Gastrocnemius medialis (tissue), 4 donors: ENCODE measurements around the gene HGD. TPM values are rescaled to one million over a fixed set of nuclear protein-coding genes. Genes with fewer than 3 reads are reported as not detected.

Experiments used
- ATAC-seq, 2 donors: fragments of 150-250 bp; one replicate each; pipeline ENCODE4 v1.9.1; 2016
- DNase-seq, 2 donors: peaks; one replicate each; pipeline ENCODE4 v3.0.0-alpha.2; 2019
- H3K27ac ChIP-seq, 4 donors: fragments of 200-600 bp; sonication (generic); 1 replicate in 1 of 4; 2 replicates in 3 of 4; pipeline ENCODE4 v1.5.1; 2016 to 2018; ENCODE audit warnings: mild to moderate bottlenecking in 2 of 4, moderate library complexity in 1 of 4
- H3K27me3 ChIP-seq, 3 donors: fragments of 200-600 bp; sonication (generic) in 2 of 3; 1 replicate in 1 of 3; 2 replicates in 2 of 3; pipeline versions ENCODE4 v1.5.1 to v1.6.0; 2016 to 2019; ENCODE audit warnings: mild to moderate bottlenecking in 1 of 3, moderate library complexity in 1 of 3
- H3K36me3 ChIP-seq, 2 donors: fragments of 200-600 bp; sonication (generic) in 1 of 2; one replicate each; pipeline ENCODE4 v1.5.1; 2017 to 2018
- H3K4me1 ChIP-seq, 2 donors: fragments of 200-600 bp; sonication (generic) in 1 of 2; one replicate each; pipeline ENCODE4 v1.5.1; 2016 to 2017; ENCODE audit warnings: mild to moderate bottlenecking in 2 of 2
- H3K4me3 ChIP-seq, 4 donors: fragments of 200-600 bp; sonication (generic) in 3 of 4; 1 replicate in 1 of 4; 2 replicates in 3 of 4; pipeline ENCODE4 v1.5.1; 2016 to 2019; ENCODE audit warnings: mild to moderate bottlenecking in 2 of 4
- H3K9me3 ChIP-seq, 3 donors: fragments of 200-600 bp; sonication (generic) in 2 of 3; 1 replicate in 1 of 3; 2 replicates in 2 of 3; pipeline ENCODE4 v1.5.1; 2016 to 2019
- POLR2A ChIP-seq, 2 donors: fragments of 450-650 bp; IDR thresholded peaks; one replicate each; pipeline ENCODE4 v1.6.1; 2017; ENCODE audit warnings: antibody characterized with exemption in 2 of 2, mild to moderate bottlenecking in 2 of 2, moderate library complexity in 2 of 2
- in situ Hi-C, 4 donors: fragments of 200-750 bp; cut with MboI; loops; one replicate each; pipeline versions ENCODE4 v1.15.0 to v1.8.0; 2017; ENCODE audit warnings: low sequenced_read_pairs in 4 of 4
- intact Hi-C: fragments of 100-400 bp; cut with DNase I; formaldehyde crosslinking; loops from one replicate; pipeline ENCODE4 v1.15.1; 2023; ENCODE audit warnings: low total_unique reads
- total RNA-seq, 4 donors: library from RNA; depleted of rRNA; stranded (reverse); fragments of >200 nt; gene quantifications; one replicate each; pipeline versions ENCODE4 v1.1.0 to v1.2.3, GENCODE V29; 2016
- TF ChIP-seq, protein P1 (sequence below), 5 experiments: fragments of 450-650 bp in 3 of 5; fragments of 200-600 bp in 2 of 5; sonication (generic) in 2 of 5; IDR thresholded peaks in 4 of 5; conservative IDR thresholded peaks in 1 of 5; 1 replicate in 4 of 5; 2 replicates in 1 of 5; pipeline ENCODE4 v1.5.1; 2016 to 2019; ENCODE audit warnings: antibody characterized with exemption in 5 of 5, mild to moderate bottlenecking in 3 of 5, moderate library complexity in 3 of 5

The HGD gene
- total RNA-seq, 4 donors from 2014 or later: 0.68 to 4.1 (median 1.3) TPM; not detected in 1

DNA sequence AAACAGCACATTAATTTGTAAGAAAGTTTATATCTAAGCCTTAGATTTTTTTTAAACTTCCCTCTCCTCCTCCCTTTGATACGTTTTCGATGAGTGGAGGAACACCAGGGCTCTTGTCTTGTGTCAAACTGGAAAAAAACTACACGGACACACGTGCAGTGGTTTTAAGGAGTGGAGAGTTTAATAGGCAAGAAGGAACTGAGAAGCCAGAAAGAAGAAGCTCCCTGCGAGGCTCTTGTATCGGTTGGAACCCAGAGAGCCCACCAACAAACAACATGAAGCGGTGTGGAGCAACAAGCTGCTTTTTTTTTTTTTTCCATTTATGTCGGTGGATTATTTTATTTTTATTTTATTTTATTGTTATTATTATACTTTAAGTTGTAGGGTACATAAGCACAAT is 67.3 kb downstream of the HGD start:
- H3K36me3 ChIP-seq: no peaks in the 10 kb centered on the region
- H3K27me3 ChIP-seq: no peaks in the 10 kb centered on the region
- H3K27ac ChIP-seq: no peak overlapping the region
- no peak overlapping the region for H3K4me3 ChIP-seq
- intact Hi-C loops: no loop called here
- in situ Hi-C loops: no loop called here
- no peaks in the 10 kb centered on the region for H3K9me3 ChIP-seq
- ATAC-seq: no peak
- no peak for TF ChIP-seq POLR2A (IDR thresholded peaks at IDR 0.05)
- TF ChIP-seq, protein P1, sequence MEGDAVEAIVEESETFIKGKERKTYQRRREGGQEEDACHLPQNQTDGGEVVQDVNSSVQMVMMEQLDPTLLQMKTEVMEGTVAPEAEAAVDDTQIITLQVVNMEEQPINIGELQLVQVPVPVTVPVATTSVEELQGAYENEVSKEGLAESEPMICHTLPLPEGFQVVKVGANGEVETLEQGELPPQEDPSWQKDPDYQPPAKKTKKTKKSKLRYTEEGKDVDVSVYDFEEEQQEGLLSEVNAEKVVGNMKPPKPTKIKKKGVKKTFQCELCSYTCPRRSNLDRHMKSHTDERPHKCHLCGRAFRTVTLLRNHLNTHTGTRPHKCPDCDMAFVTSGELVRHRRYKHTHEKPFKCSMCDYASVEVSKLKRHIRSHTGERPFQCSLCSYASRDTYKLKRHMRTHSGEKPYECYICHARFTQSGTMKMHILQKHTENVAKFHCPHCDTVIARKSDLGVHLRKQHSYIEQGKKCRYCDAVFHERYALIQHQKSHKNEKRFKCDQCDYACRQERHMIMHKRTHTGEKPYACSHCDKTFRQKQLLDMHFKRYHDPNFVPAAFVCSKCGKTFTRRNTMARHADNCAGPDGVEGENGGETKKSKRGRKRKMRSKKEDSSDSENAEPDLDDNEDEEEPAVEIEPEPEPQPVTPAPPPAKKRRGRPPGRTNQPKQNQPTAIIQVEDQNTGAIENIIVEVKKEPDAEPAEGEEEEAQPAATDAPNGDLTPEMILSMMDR (IDR thresholded peaks at IDR 0.05 in 4 of 5, conservative IDR thresholded peaks at IDR 0.05 in 1 of 5): no peak
- no peaks in the 10 kb centered on the region for H3K4me1 ChIP-seq
- DNase-seq: no peak

DNA sequence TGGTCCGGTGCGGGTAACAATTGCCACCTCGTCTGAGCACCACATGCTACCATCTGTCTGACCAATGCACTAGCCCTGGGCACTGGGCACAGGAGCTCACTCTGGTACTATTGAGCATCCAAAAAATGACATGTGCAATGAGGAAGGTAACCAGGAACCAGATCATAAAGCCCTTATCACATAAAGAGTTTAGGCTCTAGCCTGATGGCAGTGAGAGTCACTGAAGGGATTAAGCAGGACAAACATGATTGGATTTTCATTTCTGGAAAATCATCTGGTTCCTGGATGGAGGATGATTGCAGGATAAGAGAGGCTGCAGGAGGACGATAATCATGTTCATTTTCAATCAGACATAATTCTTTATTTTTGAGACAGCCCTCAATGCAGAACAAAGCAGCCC is 73.5 kb downstream of the HGD start:
- TF ChIP-seq, protein P1 (IDR thresholded peaks at IDR 0.05 in 4 of 5, conservative IDR thresholded peaks at IDR 0.05 in 1 of 5): no peak
- TF ChIP-seq POLR2A (IDR thresholded peaks at IDR 0.05): no peak
- Histone ChIP-seq H3K27me3 (no peaks in the 10 kb centered on the region), H3K27ac (no peak overlapping the region), H3K9me3 (no peaks in the 10 kb centered on the region), H3K4me1 (no peaks in the 10 kb centered on the region), H3K4me3 (no peak overlapping the region), H3K36me3 (no peaks in the 10 kb centered on the region)
- in situ Hi-C loops (no loop called here), intact Hi-C loops (no loop called here)
- ATAC-seq (no peak), DNase-seq (no peak)

DNA sequence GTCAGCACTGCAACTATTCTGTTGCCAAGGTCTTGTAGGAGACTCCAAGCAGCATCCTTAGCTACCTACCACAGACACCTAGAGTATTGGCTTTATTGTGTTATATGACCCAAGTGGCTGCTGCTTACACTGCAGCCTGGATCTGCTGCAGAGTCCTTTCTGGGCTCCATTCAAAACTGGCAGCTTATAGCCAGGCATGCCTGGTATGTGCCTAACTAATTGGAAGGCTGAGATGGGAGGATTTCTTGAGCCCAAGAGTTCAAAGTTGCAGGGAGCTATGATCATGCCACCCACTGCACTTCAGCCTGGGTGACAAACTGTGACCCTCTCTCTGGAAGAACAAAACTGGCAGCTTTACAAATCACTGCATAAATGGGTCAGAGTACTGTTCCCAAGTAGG is 77.3 kb downstream of the HGD start:
- intact Hi-C loops (no loop called here), in situ Hi-C loops (no loop called here)
- H3K27ac ChIP-seq: no peak overlapping the region
- no peaks in the 10 kb centered on the region for H3K27me3 ChIP-seq
- H3K4me1 ChIP-seq: peaks cover 7 to 11% of the 10 kb centered on the region in 2 donors
- DNase-seq: no peak
- no peak for TF ChIP-seq POLR2A (IDR thresholded peaks at IDR 0.05)
- TF ChIP-seq, protein P1 (IDR thresholded peaks at IDR 0.05 in 4 of 5, conservative IDR thresholded peaks at IDR 0.05 in 1 of 5): no peak
- no peak for ATAC-seq
- no peaks in the 10 kb centered on the region for H3K9me3 ChIP-seq
- H3K36me3 ChIP-seq: peaks cover 0 to 24% of the 10 kb centered on the region in 2 donors
- H3K4me3 ChIP-seq: no peak overlapping the region

- peaks cover 11 to 15% of the 10 kb centered on the region in 2 donors for H3K4me1 ChIP-seq
- no peak for DNase-seq
- TF ChIP-seq POLR2A (IDR thresholded peaks at IDR 0.05): no peak
- TF ChIP-seq, protein P1 (IDR thresholded peaks at IDR 0.05 in 4 of 5, conservative IDR thresholded peaks at IDR 0.05 in 1 of 5): no peak
- no peak overlapping the region for H3K27ac ChIP-seq
- intact Hi-C loops: no loop called here
- H3K36me3 ChIP-seq: peaks cover 0 to 24% of the 10 kb centered on the region in 2 donors
- H3K9me3 ChIP-seq: no peaks in the 10 kb centered on the region
- H3K4me3 ChIP-seq: no peak overlapping the region
- H3K27me3 ChIP-seq: no peaks in the 10 kb centered on the region
- ATAC-seq: no peak
- in situ Hi-C loops: no loop called here
Observed at GRCh38 chr3:120604382-120604781, 77.7 kb downstream of the HGD start.

GRCh38 chr3:120602682-120603081 is 79.4 kb downstream of the HGD start:
- in situ Hi-C loops: no loop called here
- no peaks in the 10 kb centered on the region for H3K27me3 ChIP-seq
- no peak overlapping the region for H3K4me3 ChIP-seq
- peaks cover 28 to 32% of the 10 kb centered on the region in 2 donors for H3K4me1 ChIP-seq
- DNase-seq (no peak), ATAC-seq (no peak)
- no peak overlapping the region for H3K27ac ChIP-seq
- no peaks in the 10 kb centered on the region for H3K9me3 ChIP-seq
- intact Hi-C loops: no loop called here
- H3K36me3 ChIP-seq: peaks cover 0 to 36% of the 10 kb centered on the region in 2 donors
- no peak for TF ChIP-seq POLR2A (IDR thresholded peaks at IDR 0.05)
- TF ChIP-seq, protein P1 (IDR thresholded peaks at IDR 0.05 in 4 of 5, conservative IDR thresholded peaks at IDR 0.05 in 1 of 5): no peak
